Measurements from ENCODE around the gene COX20.

DNA sequence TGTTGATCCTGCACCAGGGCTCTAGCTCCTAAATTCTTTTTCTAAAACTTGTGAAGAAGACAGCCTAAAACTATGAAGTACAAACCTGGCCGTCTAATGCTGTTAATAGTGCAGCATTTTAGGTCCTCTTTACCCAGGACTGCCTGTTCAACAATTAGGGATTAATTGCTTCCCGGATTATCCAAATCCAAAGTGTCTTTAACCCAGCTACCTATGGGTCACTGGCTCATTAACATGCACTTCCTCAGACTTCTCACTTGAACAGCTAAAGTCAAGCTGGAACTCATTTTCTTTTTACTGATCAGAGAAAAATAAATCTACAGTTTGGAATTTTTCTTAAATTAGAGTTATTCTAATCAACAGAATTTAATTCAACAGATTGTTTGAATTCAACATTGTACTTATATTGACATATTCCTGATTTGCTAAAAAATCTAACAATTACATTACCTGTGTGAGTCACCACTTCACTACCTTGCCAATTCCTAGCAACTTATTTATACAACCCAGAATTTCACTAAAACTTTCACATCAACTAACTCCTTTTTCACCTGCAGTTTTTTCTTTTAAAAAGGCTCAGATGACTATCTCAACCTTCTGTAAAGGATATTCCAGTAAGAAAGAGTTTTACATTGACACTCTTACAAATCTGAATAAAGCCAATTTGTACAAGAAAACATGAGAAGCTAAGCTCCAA is 25.6 kb downstream of the COX20 start:
- TF ChIP-seq ZNF605 (CRISPR knock-in tag; IDR thresholded peaks at IDR 0.05) (no peak), ATF3 (CRISPR knock-in tag; IDR thresholded peaks at IDR 0.05) (no peak)
- TF ChIP-seq, protein P1, sequence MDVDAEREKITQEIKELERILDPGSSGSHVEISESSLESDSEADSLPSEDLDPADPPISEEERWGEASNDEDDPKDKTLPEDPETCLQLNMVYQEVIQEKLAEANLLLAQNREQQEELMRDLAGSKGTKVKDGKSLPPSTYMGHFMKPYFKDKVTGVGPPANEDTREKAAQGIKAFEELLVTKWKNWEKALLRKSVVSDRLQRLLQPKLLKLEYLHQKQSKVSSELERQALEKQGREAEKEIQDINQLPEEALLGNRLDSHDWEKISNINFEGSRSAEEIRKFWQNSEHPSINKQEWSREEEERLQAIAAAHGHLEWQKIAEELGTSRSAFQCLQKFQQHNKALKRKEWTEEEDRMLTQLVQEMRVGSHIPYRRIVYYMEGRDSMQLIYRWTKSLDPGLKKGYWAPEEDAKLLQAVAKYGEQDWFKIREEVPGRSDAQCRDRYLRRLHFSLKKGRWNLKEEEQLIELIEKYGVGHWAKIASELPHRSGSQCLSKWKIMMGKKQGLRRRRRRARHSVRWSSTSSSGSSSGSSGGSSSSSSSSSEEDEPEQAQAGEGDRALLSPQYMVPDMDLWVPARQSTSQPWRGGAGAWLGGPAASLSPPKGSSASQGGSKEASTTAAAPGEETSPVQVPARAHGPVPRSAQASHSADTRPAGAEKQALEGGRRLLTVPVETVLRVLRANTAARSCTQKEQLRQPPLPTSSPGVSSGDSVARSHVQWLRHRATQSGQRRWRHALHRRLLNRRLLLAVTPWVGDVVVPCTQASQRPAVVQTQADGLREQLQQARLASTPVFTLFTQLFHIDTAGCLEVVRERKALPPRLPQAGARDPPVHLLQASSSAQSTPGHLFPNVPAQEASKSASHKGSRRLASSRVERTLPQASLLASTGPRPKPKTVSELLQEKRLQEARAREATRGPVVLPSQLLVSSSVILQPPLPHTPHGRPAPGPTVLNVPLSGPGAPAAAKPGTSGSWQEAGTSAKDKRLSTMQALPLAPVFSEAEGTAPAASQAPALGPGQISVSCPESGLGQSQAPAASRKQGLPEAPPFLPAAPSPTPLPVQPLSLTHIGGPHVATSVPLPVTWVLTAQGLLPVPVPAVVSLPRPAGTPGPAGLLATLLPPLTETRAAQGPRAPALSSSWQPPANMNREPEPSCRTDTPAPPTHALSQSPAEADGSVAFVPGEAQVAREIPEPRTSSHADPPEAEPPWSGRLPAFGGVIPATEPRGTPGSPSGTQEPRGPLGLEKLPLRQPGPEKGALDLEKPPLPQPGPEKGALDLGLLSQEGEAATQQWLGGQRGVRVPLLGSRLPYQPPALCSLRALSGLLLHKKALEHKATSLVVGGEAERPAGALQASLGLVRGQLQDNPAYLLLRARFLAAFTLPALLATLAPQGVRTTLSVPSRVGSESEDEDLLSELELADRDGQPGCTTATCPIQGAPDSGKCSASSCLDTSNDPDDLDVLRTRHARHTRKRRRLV (CRISPR knock-in tag; IDR thresholded peaks at IDR 0.05) = no peak

Measured in HepG2 (cell line).